ENCODE data around the gene AGPS. TPM values are rescaled to one million over a fixed set of nuclear protein-coding genes. Genes with fewer than 3 reads are reported as not detected.

AGPS gene
- total and polyA plus RNA-seq, 2 donors (not counting 1 experiment from before 2014, with no cell fraction given), result 15.9 to 18.0 TPM

GRCh38 chr2:177501186-177501585 is 108.6 kb downstream of the AGPS start:
- H2AFZ ChIP-seq (ENCODE audit: low read length), result no peak overlapping the region
- H3K79me2 ChIP-seq (ENCODE audit: control insufficient read depth, insufficient read depth, low read length), result no peaks in the 10 kb centered on the region
- no peaks in the 10 kb centered on the region for H3K4me1 ChIP-seq (ENCODE audit: control insufficient read depth, extremely low read depth, insufficient read depth, low read length)
- DNase-seq (ENCODE audit: low read depth in 2 of 2), result no peak
- H3K9ac ChIP-seq (ENCODE audit: insufficient read depth, low read length), result no peak overlapping the region
- H3K36me3 ChIP-seq (ENCODE audit: control insufficient read depth, insufficient read depth, low read length), result no peaks in the 10 kb centered on the region
- no peak for TF ChIP-seq CTCF (conservative IDR thresholded peaks at IDR 0.05 in 1 of 2, IDR thresholded peaks at IDR 0.05 in 1 of 2; ENCODE audit: low read depth in 1 of 2, low read length in 2 of 2)
- TF ChIP-seq EZH2 (IDR thresholded peaks at IDR 0.05; ENCODE audit: low read length, missing control alignments), result no peak
- no peak overlapping the region for H3K4me2 ChIP-seq (ENCODE audit: extremely low read depth, insufficient read depth, low read length)
- no peak overlapping the region for H3K4me3 ChIP-seq (replicated peaks in 1 of 4; ENCODE audit: control extremely low read depth in 1 of 4, insufficient read depth in 1 of 4, low read depth in 3 of 4, low read length in 4 of 4)
- H4K20me1 ChIP-seq (ENCODE audit: control insufficient read depth, extremely low read depth, insufficient read depth, low read length), result no peaks in the 10 kb centered on the region
- H3K9me3 ChIP-seq (ENCODE audit: control insufficient read depth, insufficient read depth, low read depth, low read length), result no peaks in the 10 kb centered on the region
- no peak overlapping the region for H3K27ac ChIP-seq (ENCODE audit: insufficient read depth, low read length)
- no peaks in the 10 kb centered on the region for H3K27me3 ChIP-seq (ENCODE audit: control insufficient read depth, insufficient read depth, low read length)

DNA sequence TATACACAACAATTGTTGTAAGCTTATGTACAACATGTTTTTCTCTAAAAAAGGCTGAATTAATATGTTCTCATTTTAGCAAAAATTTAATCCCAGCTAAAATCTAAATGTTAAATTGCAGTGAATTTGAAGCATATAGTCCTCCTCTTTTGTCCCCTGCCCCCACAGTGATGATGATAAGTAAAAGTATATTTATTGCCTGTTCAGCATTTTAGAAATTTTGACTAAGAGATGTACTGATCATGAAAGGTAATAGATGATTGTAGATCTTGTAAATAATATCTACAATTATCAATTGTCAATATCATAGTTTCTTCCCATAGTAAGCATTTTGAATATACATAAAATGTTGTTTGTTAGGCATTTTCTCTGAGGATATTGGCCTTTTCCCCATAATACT is 113.9 kb downstream of the AGPS start:
- H3K4me1 ChIP-seq (ENCODE audit: control insufficient read depth, extremely low read depth, insufficient read depth, low read length), result no peaks in the 10 kb centered on the region
- H3K27ac ChIP-seq (ENCODE audit: insufficient read depth, low read length), result no peak overlapping the region
- no peak overlapping the region for H3K4me2 ChIP-seq (ENCODE audit: extremely low read depth, insufficient read depth, low read length)
- H3K36me3 ChIP-seq (ENCODE audit: control insufficient read depth, insufficient read depth, low read length), result no peaks in the 10 kb centered on the region
- TF ChIP-seq EZH2 (IDR thresholded peaks at IDR 0.05; ENCODE audit: low read length, missing control alignments) (no peak), CTCF (conservative IDR thresholded peaks at IDR 0.05 in 1 of 2, IDR thresholded peaks at IDR 0.05 in 1 of 2; ENCODE audit: low read depth in 1 of 2, low read length in 2 of 2) (no peak)
- H4K20me1 ChIP-seq (ENCODE audit: control insufficient read depth, extremely low read depth, insufficient read depth, low read length), result no peaks in the 10 kb centered on the region
- H3K9me3 ChIP-seq (ENCODE audit: control insufficient read depth, insufficient read depth, low read depth, low read length), result no peaks in the 10 kb centered on the region
- no peak overlapping the region for H3K9ac ChIP-seq (ENCODE audit: insufficient read depth, low read length)
- H2AFZ ChIP-seq (ENCODE audit: low read length), result no peak overlapping the region
- H3K4me3 ChIP-seq (replicated peaks in 1 of 4; ENCODE audit: control extremely low read depth in 1 of 4, insufficient read depth in 1 of 4, low read depth in 3 of 4, low read length in 4 of 4), result no peak overlapping the region
- no peaks in the 10 kb centered on the region for H3K27me3 ChIP-seq (ENCODE audit: control insufficient read depth, insufficient read depth, low read length)
- no peak for DNase-seq (ENCODE audit: low read depth in 2 of 2)
- no peaks in the 10 kb centered on the region for H3K79me2 ChIP-seq (ENCODE audit: control insufficient read depth, insufficient read depth, low read length)

GRCh38 chr2:177506998-177507397 is 114.4 kb downstream of the AGPS start:
- Histone ChIP-seq H3K9me3 (ENCODE audit: control insufficient read depth, insufficient read depth, low read depth, low read length) (no peaks in the 10 kb centered on the region), H3K79me2 (ENCODE audit: control insufficient read depth, insufficient read depth, low read length) (no peaks in the 10 kb centered on the region), H4K20me1 (ENCODE audit: control insufficient read depth, extremely low read depth, insufficient read depth, low read length) (no peaks in the 10 kb centered on the region), H3K27ac (ENCODE audit: insufficient read depth, low read length) (no peak overlapping the region), H3K4me3 (replicated peaks in 1 of 4; ENCODE audit: control extremely low read depth in 1 of 4, insufficient read depth in 1 of 4, low read depth in 3 of 4, low read length in 4 of 4) (no peak overlapping the region), H3K4me1 (ENCODE audit: control insufficient read depth, extremely low read depth, insufficient read depth, low read length) (no peaks in the 10 kb centered on the region), H3K4me2 (ENCODE audit: extremely low read depth, insufficient read depth, low read length) (no peak overlapping the region), H3K36me3 (ENCODE audit: control insufficient read depth, insufficient read depth, low read length) (no peaks in the 10 kb centered on the region), H2AFZ (ENCODE audit: low read length) (no peak overlapping the region), H3K9ac (ENCODE audit: insufficient read depth, low read length) (no peak overlapping the region), H3K27me3 (ENCODE audit: control insufficient read depth, insufficient read depth, low read length) (no peaks in the 10 kb centered on the region)
- DNase-seq (ENCODE audit: low read depth in 2 of 2), result no peak
- no peak for TF ChIP-seq EZH2 (IDR thresholded peaks at IDR 0.05; ENCODE audit: low read length, missing control alignments)
- no peak for TF ChIP-seq CTCF (conservative IDR thresholded peaks at IDR 0.05 in 1 of 2, IDR thresholded peaks at IDR 0.05 in 1 of 2; ENCODE audit: low read depth in 1 of 2, low read length in 2 of 2)
